ENCODE results near the gene DHRS9. TPM values are rescaled to one million over a fixed set of nuclear protein-coding genes. Genes with fewer than 3 reads are reported as not detected.

Gene DHRS9
- total RNA-seq, 2 experiments from 2014 or later = not detected

GRCh38 chr2:169065422-169065821 lies 3.9 kb upstream of the DHRS9 start:
- Mint-ChIP-seq H3K36me3 (ENCODE audit: low read depth) (no peaks in the 10 kb centered on the region), H3K9me3 (no peaks in the 10 kb centered on the region), H3K27ac (no peak overlapping the region), H3K4me1 (ENCODE audit: low read depth) (peaks cover 6% of the 10 kb centered on the region), H3K27me3 (no peaks in the 10 kb centered on the region), H3K4me3 (no peak overlapping the region)
- POLR2A ChIA-PET = no interaction called here
- TF ChIP-seq CTCF (IDR thresholded peaks at IDR 0.05) = no peak
- intact Hi-C loops (cut with micrococcal nuclease) = no loop called here
- no peak for ATAC-seq
- DNase-seq = no peak
- CTCF ChIA-PET = interaction anchor here (0.9 to 2.0 kb wide), 2 partner anchors 44 to 117 kb away, joined by 3 to 8 read pairs; no protein-coding TSS in a partner anchor

GRCh38 chr2:169065864-169066517 lies 3.4 kb upstream of the DHRS9 start:
- H3K27me3 Mint-ChIP-seq = no peaks in the 10 kb centered on the region
- H3K4me1 Mint-ChIP-seq (ENCODE audit: low read depth) = peaks cover 6% of the 10 kb centered on the region
- DNase-seq (no peak), ATAC-seq (no peak)
- no peak overlapping the region for H3K27ac Mint-ChIP-seq
- intact Hi-C loops (cut with micrococcal nuclease) = no loop called here
- POLR2A ChIA-PET = no interaction called here
- H3K36me3 Mint-ChIP-seq (ENCODE audit: low read depth) = no peaks in the 10 kb centered on the region
- TF ChIP-seq CTCF (IDR thresholded peaks at IDR 0.05) = no peak
- H3K4me3 Mint-ChIP-seq = no peak overlapping the region
- CTCF ChIA-PET = interaction anchor here (0.9 to 2.0 kb wide), 2 partner anchors 44 to 117 kb away, joined by 3 to 8 read pairs; no protein-coding TSS in a partner anchor
- H3K9me3 Mint-ChIP-seq = no peaks in the 10 kb centered on the region

- POLR2A ChIA-PET = no interaction called here
- no peak for ATAC-seq
- H3K4me3 Mint-ChIP-seq = no peak overlapping the region
- no peak for DNase-seq
- no peak overlapping the region for H3K27ac Mint-ChIP-seq
- intact Hi-C loops (cut with micrococcal nuclease) = no loop called here
- H3K36me3 Mint-ChIP-seq (ENCODE audit: low read depth) = no peaks in the 10 kb centered on the region
- H3K4me1 Mint-ChIP-seq (ENCODE audit: low read depth) = peaks cover 6% of the 10 kb centered on the region
- H3K27me3 Mint-ChIP-seq = no peaks in the 10 kb centered on the region
- TF ChIP-seq CTCF (IDR thresholded peaks at IDR 0.05) = no peak
- CTCF ChIA-PET = interaction anchor here (2.0 kb wide), 1 partner anchor 43 kb away, joined by 8 read pairs; no protein-coding TSS in a partner anchor
- H3K9me3 Mint-ChIP-seq = no peaks in the 10 kb centered on the region
Observed at GRCh38 chr2:169066897-169067296, 2.5 kb upstream of the DHRS9 start.

GRCh38 chr2:169069833-169070232 lies 470 bp downstream of the DHRS9 start:
- H3K27me3 Mint-ChIP-seq = no peaks in the 10 kb centered on the region
- no peak overlapping the region for H3K4me3 Mint-ChIP-seq
- no peak for DNase-seq
- intact Hi-C loops (cut with micrococcal nuclease) = no loop called here
- TF ChIP-seq CTCF (IDR thresholded peaks at IDR 0.05) = no peak
- no peaks in the 10 kb centered on the region for H3K9me3 Mint-ChIP-seq
- no peak overlapping the region for H3K27ac Mint-ChIP-seq
- ChIA-PET CTCF (interaction anchor here (1.0 to 1.5 kb wide), 2 partner anchors 39 to 111 kb away, joined by 3 read pairs; no protein-coding TSS in a partner anchor), POLR2A (no interaction called here)
- H3K4me1 Mint-ChIP-seq (ENCODE audit: low read depth) = peaks cover 26% of the 10 kb centered on the region
- no peaks in the 10 kb centered on the region for H3K36me3 Mint-ChIP-seq (ENCODE audit: low read depth)
- no peak for ATAC-seq

GRCh38 chr2:169071455-169071854 lies 2.1 kb downstream of the DHRS9 start:
- Mint-ChIP-seq H3K9me3 (no peaks in the 10 kb centered on the region), H3K27me3 (no peaks in the 10 kb centered on the region), H3K4me3 (no peak overlapping the region), H3K36me3 (ENCODE audit: low read depth) (no peaks in the 10 kb centered on the region), H3K4me1 (ENCODE audit: low read depth) (peaks cover 26% of the 10 kb centered on the region), H3K27ac (no peak overlapping the region)
- ChIA-PET POLR2A (no interaction called here), CTCF (interaction anchor here (1.4 kb wide), 1 partner anchor 38 kb away, joined by 4 read pairs; no protein-coding TSS in a partner anchor)
- TF ChIP-seq CTCF (IDR thresholded peaks at IDR 0.05) = no peak
- no peak for DNase-seq
- no peak for ATAC-seq
- intact Hi-C loops (cut with micrococcal nuclease) = no loop called here
